ENCODE data around the gene SQSTM1.

The SQSTM1 gene

DNA sequence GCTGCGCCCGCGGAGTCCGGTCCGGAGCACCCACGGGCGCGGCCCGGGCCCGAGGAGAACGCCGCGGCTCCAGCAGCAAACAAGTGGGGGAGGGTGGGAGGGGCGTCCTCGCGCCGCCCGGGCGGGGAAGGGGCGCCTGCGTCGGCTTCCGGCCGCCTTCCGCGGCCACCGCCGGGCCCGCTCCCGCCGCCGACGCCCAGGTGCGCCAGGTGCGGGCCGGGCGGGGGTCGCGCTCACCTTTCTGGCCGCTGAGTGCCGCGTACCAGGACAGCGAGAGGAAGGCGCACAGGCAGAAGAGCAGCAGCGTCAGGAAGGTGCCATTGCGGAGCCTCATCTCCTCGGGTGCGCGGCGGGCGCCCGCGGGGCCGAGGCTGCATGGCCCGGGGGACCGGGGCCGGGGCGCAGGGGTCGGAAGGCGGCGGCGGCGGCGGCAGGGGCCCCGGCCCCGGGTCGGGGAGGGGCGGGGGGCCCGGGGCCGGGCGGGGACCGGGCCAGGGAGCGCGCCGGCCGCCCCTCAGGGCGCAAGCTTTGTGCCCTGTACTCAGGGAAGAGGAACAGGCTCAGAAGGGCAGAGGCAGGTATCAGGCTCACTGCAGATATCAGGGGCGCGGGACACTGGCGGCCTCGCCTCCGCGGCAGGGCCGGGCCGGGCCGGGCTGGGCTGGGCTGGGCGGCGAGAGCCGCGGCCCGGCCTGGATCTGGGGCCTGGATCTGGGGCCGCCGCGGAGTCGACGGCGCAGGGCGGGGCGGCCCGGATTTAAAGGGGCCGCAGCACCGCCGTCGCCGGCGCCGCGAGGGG, 14.3 kb upstream of the SQSTM1 start, which contains the start of gene MGAT4B:
Gene MGAT4B, minus strand, starts transcription at position 617 of the 799 bp plus-strand sequence. Its CDS starts 283 bp downstream, at position 334.
- DNase-seq: peak; percentile 72

GRCh38 chr5:179812135-179812825, 8.4 kb upstream of the SQSTM1 start:
- DNase-seq: no peak

DNA sequence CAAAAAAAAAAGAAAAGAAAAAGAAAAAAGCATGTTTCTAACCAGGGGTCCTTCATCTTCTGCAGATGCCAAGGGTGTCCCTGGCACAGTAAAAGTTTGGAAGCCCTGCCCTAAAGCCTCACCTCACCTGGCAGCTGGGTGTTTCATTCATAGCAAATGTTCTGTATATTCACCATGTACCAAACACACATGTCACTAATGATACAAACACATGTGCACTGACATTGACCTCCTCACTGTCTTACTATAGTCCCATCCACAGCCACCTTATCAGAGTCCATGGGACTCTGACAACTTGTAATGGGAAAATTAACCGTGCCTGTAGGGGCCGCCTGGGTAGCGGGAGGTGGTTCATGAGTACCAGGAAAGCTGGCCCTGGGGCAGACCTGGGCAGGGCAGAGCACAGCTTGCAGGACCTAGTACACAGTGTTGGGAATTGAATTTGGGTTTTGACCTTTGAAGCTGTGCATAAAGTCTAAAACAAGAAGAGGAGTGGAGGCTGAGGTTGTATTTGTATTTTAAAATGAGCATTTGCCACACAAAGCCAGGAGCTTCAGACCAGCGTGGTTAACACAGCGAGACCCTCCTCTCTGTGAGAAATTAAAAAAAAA, 7.6 kb upstream of the SQSTM1 start:
- DNase-seq: no peak

GRCh38 chr5:179814090-179814489, 6.6 kb upstream of the SQSTM1 start:
- DNase-seq: no peak

GRCh38 chr5:179815491-179816249, 5.0 kb upstream of the SQSTM1 start:
- no peak for DNase-seq

DNA sequence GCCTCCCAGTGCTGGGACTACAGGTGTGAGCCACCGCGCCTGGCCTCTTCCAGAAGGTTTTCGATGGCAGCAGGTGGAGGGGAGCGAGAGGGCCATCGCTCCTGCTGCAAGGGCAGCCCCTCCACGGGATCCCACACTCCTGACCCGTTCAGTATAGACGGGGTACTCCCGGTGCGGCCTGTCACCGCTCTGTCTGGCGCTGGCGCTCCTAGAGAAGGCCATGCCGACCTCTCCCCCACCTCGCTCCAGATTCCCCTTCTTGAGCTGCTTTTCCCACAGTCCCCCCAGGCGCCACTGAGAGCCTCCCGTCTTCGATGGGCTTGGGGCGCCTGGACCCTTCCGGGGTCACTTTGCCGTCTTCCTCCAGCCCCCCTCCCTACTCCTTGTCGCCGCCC, 4.3 kb upstream of the SQSTM1 start:
- no peak for DNase-seq

GRCh38 chr5:179816796-179817469, 3.8 kb upstream of the SQSTM1 start:
- DNase-seq: no peak

GRCh38 chr5:179817470-179817840, 3.2 kb upstream of the SQSTM1 start:
- no peak for DNase-seq

- DNase-seq: no peak
These were observed 2.6 kb upstream of the SQSTM1 start for GRCh38 chr5:179817890-179818745.

DNA sequence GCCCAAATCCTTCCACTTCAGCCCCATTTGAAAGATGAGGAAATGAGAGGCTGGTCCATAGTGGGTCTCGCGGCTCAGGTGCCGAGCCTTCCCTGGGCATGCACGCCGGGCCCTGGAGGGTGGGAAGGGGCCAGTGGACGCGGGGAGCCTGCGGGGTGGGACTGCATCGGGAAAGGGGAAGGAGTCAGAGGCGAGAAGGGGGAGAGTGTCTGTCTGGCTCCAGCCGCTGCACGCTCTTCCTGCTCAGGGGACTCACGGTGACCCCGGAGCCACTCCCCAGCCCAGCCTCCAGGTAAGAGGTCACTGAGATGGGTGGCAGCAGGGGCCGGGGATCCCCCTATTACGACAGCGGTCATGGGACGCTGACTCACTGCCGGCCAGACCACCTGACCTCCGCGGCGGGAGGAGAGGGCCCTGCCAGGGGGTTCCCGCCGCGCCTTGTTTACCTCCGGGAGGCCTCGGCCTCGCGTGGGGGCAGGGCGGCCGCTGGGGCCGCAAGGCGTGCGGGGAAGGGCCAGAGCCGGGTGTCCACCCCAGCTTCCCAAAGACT, 1.9 kb upstream of the SQSTM1 start:
- peak; percentile 96 for DNase-seq

DNA sequence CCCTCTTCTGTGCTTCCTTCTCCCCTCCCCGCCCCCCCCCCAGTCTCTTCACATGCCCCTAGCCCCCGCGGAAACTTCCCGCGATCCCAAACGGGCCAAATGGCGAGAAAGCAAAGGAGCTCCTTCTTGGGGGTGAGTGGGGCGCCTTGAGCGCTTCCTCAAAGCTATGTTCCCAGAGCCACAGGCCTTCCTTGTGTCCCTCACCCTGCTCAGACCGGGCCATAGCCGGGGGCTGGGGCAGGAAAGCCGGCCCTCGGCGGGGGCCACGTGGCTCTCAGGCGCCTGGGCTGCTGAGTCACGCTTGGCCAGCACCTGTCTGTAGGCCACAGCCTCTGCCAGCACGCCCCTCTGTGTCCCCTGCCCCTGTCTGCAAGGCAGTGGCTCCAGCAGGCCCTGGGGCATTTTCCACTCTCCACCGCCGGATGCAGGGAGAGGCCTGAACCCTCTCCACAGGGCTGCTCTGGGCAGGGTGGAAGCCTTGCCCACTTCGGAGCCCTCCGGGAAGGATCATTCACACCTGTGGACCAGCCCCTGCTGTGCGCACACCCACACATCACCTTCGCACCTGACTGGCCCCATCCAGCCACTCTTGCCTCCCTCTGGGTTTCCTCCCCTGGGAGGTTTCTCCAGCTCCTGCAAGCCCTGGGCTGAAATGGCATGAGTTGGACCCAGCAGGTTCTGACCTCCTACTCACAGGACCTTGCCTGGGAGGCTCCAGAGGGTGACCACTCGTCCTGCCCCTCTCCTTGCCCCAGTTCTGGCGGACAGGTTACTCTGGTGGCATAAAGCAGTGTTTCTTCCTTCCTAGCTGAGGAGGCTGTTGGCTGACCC, 1.2 kb upstream of the SQSTM1 start:
- peak; percentile 98 for DNase-seq

- no peak for DNase-seq
These were observed 600 bp upstream of the SQSTM1 start for GRCh38 chr5:179820127-179820482.

DNA sequence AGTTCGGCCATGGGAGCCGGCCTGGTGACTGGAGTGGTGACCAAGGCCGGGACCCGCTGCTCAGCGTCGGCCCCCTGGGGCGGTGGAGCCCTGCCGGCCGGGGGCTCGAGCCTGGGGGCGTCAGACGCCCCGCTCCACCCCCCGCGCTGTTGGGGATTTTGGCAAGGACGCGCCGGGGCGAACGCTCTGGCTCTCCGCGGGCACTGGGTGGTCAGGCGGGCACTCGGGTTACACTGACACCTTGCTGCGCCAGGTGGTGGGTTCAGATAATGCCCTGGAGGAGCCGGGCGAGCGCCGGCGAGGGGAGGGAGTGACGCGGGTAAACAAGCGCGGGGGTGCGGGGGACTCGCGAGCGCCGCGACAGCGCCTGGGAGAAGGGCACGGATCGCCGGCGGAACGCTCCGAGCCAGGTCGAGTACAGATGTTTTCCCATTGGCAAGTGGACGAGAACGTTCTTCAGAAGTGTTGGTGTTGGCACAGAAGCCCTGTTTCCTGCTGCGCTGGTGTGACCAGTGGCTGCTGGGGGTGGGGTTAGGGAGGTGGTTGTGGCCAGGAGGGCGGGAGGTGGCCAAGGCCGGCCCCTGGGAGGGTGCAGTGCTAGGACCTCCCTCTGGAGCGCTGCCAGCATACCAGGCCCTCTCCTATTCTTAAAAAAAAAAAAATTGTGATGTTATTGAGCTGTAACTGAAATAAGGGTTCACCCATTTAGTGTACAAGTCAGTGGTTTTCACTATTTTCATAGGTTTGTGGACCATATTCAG, 773 bp downstream of the SQSTM1 start:
- peak; percentile 94 for DNase-seq

DNA sequence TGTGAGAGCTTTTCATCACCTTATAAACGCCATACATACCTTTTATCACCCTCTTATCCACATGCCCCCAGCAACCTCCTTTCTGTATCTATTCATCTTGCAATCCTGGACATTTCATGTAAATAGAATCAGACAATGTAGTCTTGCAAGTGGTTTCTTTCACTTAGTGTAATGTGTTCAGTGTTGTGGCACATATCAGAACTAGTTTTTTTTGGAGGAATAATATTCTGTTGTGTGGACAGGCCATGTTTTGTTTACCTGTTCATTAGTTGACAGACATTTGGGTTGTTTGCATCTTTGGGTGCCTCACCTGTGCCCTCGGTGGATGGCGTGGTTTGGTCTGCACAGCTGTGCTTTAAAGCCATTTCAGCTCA, 1.3 kb downstream of the SQSTM1 start:
- DNase-seq: no peak

GRCh38 chr5:179822444-179822990, 1.8 kb downstream of the SQSTM1 start:
- DNase-seq: no peak

GRCh38 chr5:179823937-179824744, 3.4 kb downstream of the SQSTM1 start:
- no peak for DNase-seq

- DNase-seq: no peak
These were observed 4.0 kb downstream of the SQSTM1 start for GRCh38 chr5:179824745-179825112.

DNA sequence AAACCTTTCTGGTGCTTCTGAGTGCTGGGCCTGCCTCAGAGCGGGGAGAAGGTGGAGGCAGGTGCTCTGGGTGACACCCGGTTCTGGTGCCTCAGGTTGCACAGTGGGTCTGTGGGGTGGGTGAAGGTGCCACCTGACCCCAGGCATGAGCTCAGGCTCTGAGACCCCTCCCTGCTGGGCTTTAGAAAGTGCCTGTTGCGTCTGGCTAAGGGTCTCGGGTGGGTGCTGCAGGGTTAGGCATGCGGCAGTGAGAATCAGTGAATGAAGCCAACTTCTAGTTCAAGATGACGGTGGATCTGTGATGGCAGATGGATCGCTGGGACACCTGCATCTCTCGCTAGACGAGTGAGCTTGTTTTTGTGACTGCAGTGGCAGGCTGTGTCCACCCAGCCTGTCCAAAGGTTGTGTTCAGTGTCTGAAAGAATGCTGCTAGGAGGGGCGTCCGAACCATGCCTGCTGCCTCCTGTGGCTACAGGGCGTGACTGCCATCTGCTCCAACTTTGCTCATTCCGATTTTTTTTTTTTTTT, 5.0 kb downstream of the SQSTM1 start:
- DNase-seq: peak; percentile 58
